Measurements from ENCODE around the gene PLD6. TPM values are rescaled to one million over a fixed set of nuclear protein-coding genes. Genes with fewer than 3 reads are reported as not detected.
"Not testable (repeated sequence)": the region's sequence is repeated elsewhere in the genome, so short reads cannot be mapped to it uniquely, and the experiment has no call there.

Gene PLD6
- total and polyA plus RNA-seq, 12 donors, result 3.7 to 16.3 (median 7.9) TPM

GRCh38 chr17:17161121-17161520, 45.0 kb downstream of the PLD6 start:
- 89 to 94% methylated on average over 6 of the region's 6 CpGs for WGBS, 2 donors
- DNase-seq, result no peak
- intact Hi-C loops (cut with DNase I), result no loop called here
- H3K27me3 ChIP-seq, result no peaks in the 10 kb centered on the region
- H3K27ac ChIP-seq, result no peak overlapping the region
- H3K4me1 ChIP-seq, result peaks cover 0 to 23% (median 6%) of the 10 kb centered on the region in 9 donors
- no peak for TF ChIP-seq CTCF (IDR thresholded peaks at IDR 0.05)
- H3K4me3 ChIP-seq, result no peak overlapping the region
- H3K9me3 ChIP-seq, result no peaks in the 10 kb centered on the region
- ATAC-seq, result no peak
- H3K36me3 ChIP-seq, result peaks cover 9 to 100% (median 68%) of the 10 kb centered on the region in 9 donors

DNA sequence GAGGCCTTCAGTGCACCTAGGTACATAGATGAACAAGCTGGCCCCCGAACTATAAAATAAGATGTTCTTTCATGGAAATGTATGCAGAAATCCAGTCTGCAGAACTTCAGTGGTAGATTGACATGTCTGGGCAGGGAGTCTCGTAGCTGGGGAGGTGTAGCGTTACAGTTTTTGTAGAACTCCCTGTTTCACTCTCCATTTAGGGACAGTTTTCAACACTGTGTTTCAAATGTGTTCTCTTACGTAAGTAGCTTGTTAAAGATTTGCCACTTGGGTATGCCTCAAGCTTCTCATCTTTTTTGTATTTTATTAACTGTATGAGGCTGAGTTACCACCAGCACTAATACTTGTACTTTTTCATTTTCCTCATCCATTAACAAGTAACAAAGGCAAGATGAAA, 46.6 kb downstream of the PLD6 start:
- 95 to 97% methylated on average over 4 of the region's 4 CpGs for WGBS, 2 donors
- DNase-seq, result no peak
- Histone ChIP-seq H3K4me3 (no peak overlapping the region), H3K4me1 (peaks cover 0 to 28% (median 8%) of the 10 kb centered on the region in 9 donors), H3K36me3 (peaks cover 9 to 100% (median 68%) of the 10 kb centered on the region in 9 donors), H3K27ac (no peak overlapping the region), H3K9me3 (no peaks in the 10 kb centered on the region), H3K27me3 (no peaks in the 10 kb centered on the region)
- ATAC-seq, result no peak
- TF ChIP-seq CTCF (IDR thresholded peaks at IDR 0.05), result no peak
- intact Hi-C loops (cut with DNase I), result loop anchor here in 2 of 10 donors (10.0 kb wide), 2 partner anchors 75 to 155 kb away; partner anchors contain the start of gene FLCN (in 1 of the 2)

- intact Hi-C loops (cut with DNase I), result loop anchor here in 2 of 10 donors (10.0 kb wide), 2 partner anchors 76 to 154 kb away; partner anchors contain the start of gene FLCN (in 1 of the 2)
- 95 to 96% methylated on average over 33 of the region's 33 CpGs for WGBS, 2 donors
- peaks cover 0 to 28% (median 8%) of the 10 kb centered on the region in 9 donors for H3K4me1 ChIP-seq
- H3K27me3 ChIP-seq, H3K9me3 ChIP-seq, ATAC-seq, DNase-seq, H3K4me3 ChIP-seq, H3K27ac ChIP-seq: not testable (repeated sequence)
- peaks cover 8 to 100% (median 67%) of the 10 kb centered on the region in 9 donors for H3K36me3 ChIP-seq
These were observed 47.6 kb downstream of the PLD6 start for GRCh38 chr17:17158506-17158905.

GRCh38 chr17:17157041-17157440, 49.1 kb downstream of the PLD6 start:
- TF ChIP-seq CTCF (IDR thresholded peaks at IDR 0.05), result no peak
- ATAC-seq (no peak), DNase-seq (no peak)
- H3K27ac ChIP-seq, result no peak overlapping the region
- no peaks in the 10 kb centered on the region for H3K9me3 ChIP-seq
- H3K4me3 ChIP-seq, result no peak overlapping the region
- 83 to 87% methylated on average over 6 of the region's 6 CpGs for WGBS, 2 donors
- H3K36me3 ChIP-seq, result peaks cover 8 to 100% (median 69%) of the 10 kb centered on the region in 9 donors
- H3K4me1 ChIP-seq, result peaks cover 8 to 39% (median 17%) of the 10 kb centered on the region in 9 donors
- H3K27me3 ChIP-seq, result no peaks in the 10 kb centered on the region
- intact Hi-C loops (cut with DNase I), result loop anchor here in 2 of 10 donors (10.0 kb wide), 2 partner anchors 78 to 152 kb away; partner anchors contain the start of gene FLCN (in 1 of the 2)

DNA sequence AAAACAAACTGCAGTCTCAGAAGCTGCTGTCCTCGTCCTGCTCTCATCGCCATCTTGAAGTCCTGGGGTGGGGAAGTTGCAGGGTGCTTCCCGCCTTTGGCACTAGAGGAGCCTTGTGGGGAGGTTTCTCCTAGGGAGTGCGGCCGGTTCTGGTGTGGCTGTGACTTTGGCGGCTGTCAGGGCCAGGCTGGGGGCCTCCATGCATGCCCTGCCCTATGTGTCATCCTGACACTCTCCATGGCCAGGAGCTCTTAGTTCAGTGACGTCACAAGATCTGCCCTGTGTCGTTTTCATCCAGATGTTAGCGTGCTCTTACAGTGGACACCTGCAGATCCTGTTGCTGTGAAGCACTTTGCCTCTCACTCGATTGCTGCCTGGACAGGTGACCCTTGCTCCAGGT, 49.6 kb downstream of the PLD6 start:
- intact Hi-C loops (cut with DNase I), result loop anchor here in 2 of 10 donors (10.0 kb wide), 2 partner anchors 78 to 152 kb away; partner anchors contain the start of gene FLCN (in 1 of the 2)
- H3K4me1 ChIP-seq, result peaks cover 10 to 39% (median 23%) of the 10 kb centered on the region in 9 donors
- ATAC-seq, result no peak
- no peak for TF ChIP-seq CTCF (IDR thresholded peaks at IDR 0.05)
- H3K27me3 ChIP-seq, result no peaks in the 10 kb centered on the region
- H3K27ac ChIP-seq, result peak overlapping the region in 1 of 10 donors; percentile 26
- H3K36me3 ChIP-seq, result peaks cover 8 to 98% (median 64%) of the 10 kb centered on the region in 9 donors
- whole genome bisulfite sequencing, 2 donors, result 72 to 78% methylated on average over 10 of the region's 10 CpGs
- DNase-seq, result no peak
- H3K9me3 ChIP-seq, result no peaks in the 10 kb centered on the region
- no peak overlapping the region for H3K4me3 ChIP-seq

Data from heart right ventricle (tissue), 16 donors.